ENCODE results near the gene SLC37A2.
"Not testable (repeated sequence)": the region's sequence is repeated elsewhere in the genome, so short reads cannot be mapped to it uniquely, and the experiment has no call there.

GRCh38 chr11:125056111-125056510, 7.0 kb upstream of the SLC37A2 start:
- TF ChIP-seq POLR2A, CTCF, POLR2AphosphoS5, EP300 (IDR thresholded peaks at IDR 0.05): not testable (repeated sequence)
